RKO (cell line): Measurements from ENCODE around the gene CACTIN.
A peak's percentile ranks its signal among the peaks of the same experiment; 100 is the strongest.
"Not testable (repeated sequence)": the region's sequence is repeated elsewhere in the genome, so short reads cannot be mapped to it uniquely, and the experiment has no call there.

Source experiments
- DNase-seq: peaks from one replicate; pipeline ENCODE4 v3.0.0-alpha.2; 2016; ENCODE audit warnings: low spot score

Gene CACTIN

GRCh38 chr19:3626473-3627350 is at the start of gene CACTIN:
Gene CACTIN (minus strand): TSS chr19:3626790. CDS start chr19:3626762, 28 bp downstream.
- peak; percentile 98 for DNase-seq

- DNase-seq, result no peak
These were observed 48.4 kb upstream of the CACTIN start for GRCh38 chr19:3674784-3675543.

- DNase-seq, result no peak
These were observed 47.2 kb upstream of the CACTIN start for GRCh38 chr19:3673506-3674439.

GRCh38 chr19:3672993-3673392 is 46.4 kb upstream of the CACTIN start:
- DNase-seq, result no peak

- DNase-seq, result no peak
These were observed 46.0 kb upstream of the CACTIN start for GRCh38 chr19:3672575-3672948.

GRCh38 chr19:3671680-3672574 is 45.3 kb upstream of the CACTIN start:
- DNase-seq, result no peak

GRCh38 chr19:3670796-3671679 is 44.4 kb upstream of the CACTIN start:
- no peak for DNase-seq

- DNase-seq, result no peak
These were observed 43.6 kb upstream of the CACTIN start for GRCh38 chr19:3669947-3670795.

- no peak for DNase-seq
These were observed 42.7 kb upstream of the CACTIN start for GRCh38 chr19:3669082-3669946.

GRCh38 chr19:3668331-3669081 is 41.9 kb upstream of the CACTIN start:
- no peak for DNase-seq

GRCh38 chr19:3667766-3668165 is 41.2 kb upstream of the CACTIN start:
- DNase-seq, result no peak

- DNase-seq, result no peak
These were observed 40.5 kb upstream of the CACTIN start for GRCh38 chr19:3667037-3667638.

GRCh38 chr19:3666545-3666856 is 39.9 kb upstream of the CACTIN start:
- not testable (repeated sequence) for DNase-seq

- no peak for DNase-seq
These were observed 39.3 kb upstream of the CACTIN start for GRCh38 chr19:3665681-3666544.

GRCh38 chr19:3664879-3665642 is 38.5 kb upstream of the CACTIN start:
- no peak for DNase-seq
